Heart left ventricle (tissue), 13 donors: ENCODE measurements around the gene PROSER1.

ENCODE experiments used
- CTCF ChIP-seq, 12 donors: fragments of 200-600 bp; sonication (generic) in 4 of 12; IDR thresholded peaks; one replicate each; pipeline versions ENCODE4 v1.5.0 to v1.8.0; 2018 to 2022; ENCODE audit warnings: antibody characterized with exemption in 12 of 12, mild to moderate bottlenecking in 5 of 12
- POLR2A ChIP-seq, 2 donors: fragments of 450-650 bp; IDR thresholded peaks; one replicate each; pipeline ENCODE4 v1.6.1; 2017; ENCODE audit warnings: antibody characterized with exemption in 2 of 2, mild to moderate bottlenecking in 2 of 2, moderate library complexity in 2 of 2
- donor health status: ischemic (EF 13 %, LVEDD 7.1; RV severe dilation, severe dysfunction).
- donor health status: DM: no; HTN: yes; CAD: no.
- donor health status: DM: no; HTN: no; CAD: no.
- donor health status: ischemic (EF 25% LVEDD 6.9; RV normal size, moderate dysfunction).
- donor health status: ischemic (EF 25% LVEDD 5.7; RV mildly dilated, moderate dysfunction).
- donor health status: ischemic (EF 35%, LVEDD 5.7; RV mildly dilated, moderate dysfunction).
- donor health status: nonischemic (EF 11% LVEDD 7.7; RV severe dilation, severe dysfunction).
- donor health status: DM: yes; HTN: yes; CAD: no.
- donor health status: PGD.
- donor health status: ischemic (EF 29% LVEDD 5.4; RV normal size, mild dysfunction).
- donor health status: nonischemic (EF 23%, LVEDD 6.1; RV moderate dilation, normal function).

- TF ChIP-seq POLR2A (IDR thresholded peaks at IDR 0.05) (no peak), CTCF (IDR thresholded peaks at IDR 0.05) (no peak)
Observed at GRCh38 chr13:39013462-39013861, 24.4 kb downstream of the PROSER1 start.
